HEK293 (cell line): Measurements from ENCODE around the gene CD83.

ENCODE experiments used
- CTCF ChIA-PET: fragments of 350-600 bp; formaldehyde crosslinking; extraction: SDS; loops from one replicate; lab custom pipeline; 2021; ENCODE audit warnings: antibody characterized with exemption; lab: Yijun Ruan, JAX
- POLR2A ChIA-PET: fragments of 300-600 bp; formaldehyde crosslinking; extraction: SDS; loops from one replicate; lab custom pipeline; 2020; ENCODE audit warnings: antibody characterized with exemption, inconsistent platforms; lab: Yijun Ruan, JAX
- H3K27ac ChIP-seq: fragments of 200-500 bp; sonication (Bioruptor generic); 2 replicates; pipeline ENCODE4 v1.5.1; 2014; ENCODE audit warnings: low read depth, low read length, control low read depth, inconsistent platforms; ENCODE audit errors: extremely low read depth
- H3K36me3 ChIP-seq, 2 experiments: fragments of 200-500 bp in 1 of 2; sonication (Bioruptor generic) in 1 of 2; 1 replicate in 1 of 2; 2 replicates in 1 of 2; pipeline ENCODE4 v1.5.1; 2014 to 2017; ENCODE audit warnings: inconsistent platforms in 2 of 2, low read length in 2 of 2; ENCODE audit not compliant: control insufficient read depth in 2 of 2, insufficient read depth in 1 of 2
- H3K4me1 ChIP-seq: fragments of 200-500 bp; sonication (Bioruptor generic); 2 replicates; pipeline ENCODE4 v1.5.1; 2014; ENCODE audit warnings: mild to moderate bottlenecking, low read length, inconsistent platforms; ENCODE audit not compliant: control insufficient read depth, insufficient read depth
- H3K4me3 ChIP-seq: 2 replicates; pipeline ENCODE4 v1.5.1; 2011; ENCODE audit warnings: low read depth, mild to moderate bottlenecking, control low read depth, low read length, moderate library complexity
- H3K9me3 ChIP-seq: fragments of 200-500 bp; sonication (Bioruptor generic); 2 replicates; pipeline ENCODE4 v1.5.1; 2014; ENCODE audit warnings: low read depth, low read length, inconsistent platforms; ENCODE audit not compliant: control insufficient read depth, insufficient read depth
- ATF2 ChIP-seq: fragments of 450-650 bp; formaldehyde crosslinking; IDR thresholded peaks from 2 replicates; pipeline ENCODE4 v1.5.1; 2016; ENCODE audit warnings: missing biosample characterization, missing genetic modification characterization, low read depth
- BCL11A ChIP-seq: fragments of 450-650 bp; formaldehyde crosslinking; IDR thresholded peaks from 2 replicates; pipeline ENCODE4 v1.5.1; 2016; ENCODE audit warnings: low read depth, missing biosample characterization, missing genetic modification characterization
- GFI1B ChIP-seq: fragments of 450-650 bp; formaldehyde crosslinking; IDR thresholded peaks from 2 replicates; pipeline ENCODE4 v1.5.1; 2016; ENCODE audit warnings: missing biosample characterization, missing genetic modification characterization
- HOXD13 ChIP-seq: sonication (generic); formaldehyde crosslinking; IDR thresholded peaks from 2 replicates; pipeline ENCODE4 v1.8.0; 2022; ENCODE audit warnings: missing genetic modification reagents, borderline replicate concordance
- KLF9 ChIP-seq: fragments of 450-650 bp; formaldehyde crosslinking; IDR thresholded peaks from 2 replicates; pipeline ENCODE4 v1.5.1; 2016; ENCODE audit warnings: missing biosample characterization, missing genetic modification characterization, low read depth
- MZF1 ChIP-seq: fragments of 450-650 bp; formaldehyde crosslinking; IDR thresholded peaks from 2 replicates; pipeline ENCODE4 v1.5.1; 2017; ENCODE audit warnings: missing biosample characterization, missing genetic modification characterization, borderline replicate concordance
- REPIN1 ChIP-seq: fragments of 450-650 bp; formaldehyde crosslinking; IDR thresholded peaks from 2 replicates; pipeline ENCODE4 v1.5.1; 2017; ENCODE audit warnings: missing biosample characterization, missing genetic modification characterization, low read depth
- YY1 ChIP-seq: fragments of 450-650 bp; formaldehyde crosslinking; IDR thresholded peaks from 2 replicates; pipeline ENCODE4 v1.5.1; 2018; ENCODE audit warnings: missing biosample characterization, missing genetic modification characterization
- YY2 ChIP-seq: fragments of 450-650 bp; formaldehyde crosslinking; IDR thresholded peaks from 2 replicates; pipeline ENCODE4 v1.5.1; 2016; ENCODE audit warnings: missing biosample characterization, missing genetic modification characterization
- ZBTB20 ChIP-seq: fragments of 450-650 bp; formaldehyde crosslinking; IDR thresholded peaks from 2 replicates; pipeline ENCODE4 v1.5.1; 2016; ENCODE audit warnings: missing biosample characterization, missing genetic modification characterization
- ZBTB7A ChIP-seq: fragments of 450-650 bp; formaldehyde crosslinking; IDR thresholded peaks from 2 replicates; pipeline ENCODE4 v1.5.1; 2016; ENCODE audit warnings: low read depth, missing biosample characterization, missing genetic modification characterization
- ZIC2 ChIP-seq: fragments of 450-650 bp; formaldehyde crosslinking; IDR thresholded peaks from 2 replicates; pipeline ENCODE4 v1.5.1; 2016; ENCODE audit warnings: missing biosample characterization, missing genetic modification characterization
- ZNF133 ChIP-seq: fragments of 450-650 bp; formaldehyde crosslinking; IDR thresholded peaks from 2 replicates; pipeline ENCODE4 v1.5.1; 2016; ENCODE audit warnings: missing biosample characterization, missing genetic modification characterization
- ZNF19 ChIP-seq: fragments of 450-650 bp; formaldehyde crosslinking; IDR thresholded peaks from 2 replicates; pipeline ENCODE4; 2016; ENCODE audit warnings: missing biosample characterization, missing genetic modification characterization, low read depth
- ZNF335 ChIP-seq: fragments of 450-650 bp; formaldehyde crosslinking; conservative IDR thresholded peaks from 2 replicates; pipeline ENCODE4 v1.5.1; 2016; ENCODE audit warnings: missing biosample characterization, missing genetic modification characterization
- ZNF501 ChIP-seq: fragments of 450-650 bp; formaldehyde crosslinking; IDR thresholded peaks from 2 replicates; pipeline ENCODE4 v1.5.1; 2016; ENCODE audit warnings: missing biosample characterization, missing genetic modification characterization
- ZNF510 ChIP-seq: fragments of 450-650 bp; formaldehyde crosslinking; IDR thresholded peaks from 2 replicates; pipeline ENCODE4 v1.5.1; 2018; ENCODE audit warnings: mild to moderate bottlenecking, missing genetic modification characterization, missing biosample characterization; ENCODE audit not compliant: insufficient replicate concordance
- ZNF548 ChIP-seq: fragments of 450-650 bp; formaldehyde crosslinking; IDR thresholded peaks from 2 replicates; pipeline ENCODE4 v1.5.1; 2016; ENCODE audit warnings: missing biosample characterization, missing genetic modification characterization
- ZNF626 ChIP-seq: fragments of 450-650 bp; sonication (Bioruptor Pico); formaldehyde crosslinking; IDR thresholded peaks from 2 replicates; pipeline ENCODE4 v1.5.1; 2018; ENCODE audit warnings: missing biosample characterization, missing genetic modification characterization, inconsistent platforms
- ZNF658 ChIP-seq: fragments of 450-650 bp; formaldehyde crosslinking; IDR thresholded peaks from 2 replicates; pipeline ENCODE4; 2016; ENCODE audit warnings: missing biosample characterization, missing genetic modification characterization
- ZNF707 ChIP-seq: fragments of 450-650 bp; formaldehyde crosslinking; IDR thresholded peaks from 2 replicates; pipeline ENCODE4 v1.5.1; 2016; ENCODE audit warnings: missing biosample characterization, missing genetic modification characterization
- ZNF747 ChIP-seq: fragments of 450-650 bp; formaldehyde crosslinking; IDR thresholded peaks from 2 replicates; pipeline ENCODE4 v1.5.1; 2016; ENCODE audit warnings: missing biosample characterization, missing genetic modification characterization
- ZNF776 ChIP-seq: fragments of 450-650 bp; formaldehyde crosslinking; IDR thresholded peaks from 2 replicates; pipeline ENCODE4 v1.5.0; 2017; ENCODE audit warnings: missing biosample characterization, missing genetic modification characterization, borderline replicate concordance
- ZNF837 ChIP-seq: fragments of 450-650 bp; formaldehyde crosslinking; IDR thresholded peaks from 2 replicates; pipeline ENCODE4 v1.5.1; 2016; ENCODE audit warnings: missing biosample characterization, missing genetic modification characterization
- ZSCAN30 ChIP-seq: fragments of 450-650 bp; IDR thresholded peaks from 2 replicates; pipeline ENCODE4 v1.5.1; 2018; ENCODE audit warnings: missing biosample characterization, mild to moderate bottlenecking, missing genetic modification characterization, moderate library complexity
- ZXDB ChIP-seq: fragments of 450-650 bp; formaldehyde crosslinking; IDR thresholded peaks from 2 replicates; pipeline ENCODE4 v1.5.1; 2016; ENCODE audit warnings: missing biosample characterization, missing genetic modification characterization
- TF ChIP-seq, protein P1 (sequence below): fragments of 450-650 bp; formaldehyde crosslinking; IDR thresholded peaks from 2 replicates; pipeline ENCODE4 v1.5.1; 2016; ENCODE audit warnings: missing biosample characterization, missing genetic modification characterization
- TF ChIP-seq, protein P2 (sequence below): fragments of 450-650 bp; formaldehyde crosslinking; conservative IDR thresholded peaks from 2 replicates; pipeline ENCODE4 v1.5.1; 2016; ENCODE audit warnings: low read depth, missing biosample characterization, missing genetic modification characterization

Gene CD83

GRCh38 chr6:14100966-14101365 is 16.6 kb upstream of the CD83 start:
- Histone ChIP-seq H3K4me3 (no peak overlapping the region), H3K4me1 (no peaks in the 10 kb centered on the region), H3K36me3 (no peaks in the 10 kb centered on the region), H3K9me3 (no peaks in the 10 kb centered on the region), H3K27ac (no peak overlapping the region)
- ChIA-PET POLR2A (no interaction called here), CTCF (interaction anchor here (0.6 to 1.8 kb wide), 4 partner anchors 8 to 193 kb away, joined by 3 to 7 read pairs (median 3); no protein-coding TSS in a partner anchor)
- TF ChIP-seq ZBTB20 (tag by site-specific recombination) (no peak), YY2 (no peak), ZNF335 (tag by site-specific recombination) (no peak), ZNF658 (tag by site-specific recombination) (no peak), ZNF510 (no peak), ZBTB7A (no peak)
- TF ChIP-seq, protein P1, sequence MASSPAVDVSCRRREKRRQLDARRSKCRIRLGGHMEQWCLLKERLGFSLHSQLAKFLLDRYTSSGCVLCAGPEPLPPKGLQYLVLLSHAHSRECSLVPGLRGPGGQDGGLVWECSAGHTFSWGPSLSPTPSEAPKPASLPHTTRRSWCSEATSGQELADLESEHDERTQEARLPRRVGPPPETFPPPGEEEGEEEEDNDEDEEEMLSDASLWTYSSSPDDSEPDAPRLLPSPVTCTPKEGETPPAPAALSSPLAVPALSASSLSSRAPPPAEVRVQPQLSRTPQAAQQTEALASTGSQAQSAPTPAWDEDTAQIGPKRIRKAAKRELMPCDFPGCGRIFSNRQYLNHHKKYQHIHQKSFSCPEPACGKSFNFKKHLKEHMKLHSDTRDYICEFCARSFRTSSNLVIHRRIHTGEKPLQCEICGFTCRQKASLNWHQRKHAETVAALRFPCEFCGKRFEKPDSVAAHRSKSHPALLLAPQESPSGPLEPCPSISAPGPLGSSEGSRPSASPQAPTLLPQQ (tag by site-specific recombination): no peak

DNA sequence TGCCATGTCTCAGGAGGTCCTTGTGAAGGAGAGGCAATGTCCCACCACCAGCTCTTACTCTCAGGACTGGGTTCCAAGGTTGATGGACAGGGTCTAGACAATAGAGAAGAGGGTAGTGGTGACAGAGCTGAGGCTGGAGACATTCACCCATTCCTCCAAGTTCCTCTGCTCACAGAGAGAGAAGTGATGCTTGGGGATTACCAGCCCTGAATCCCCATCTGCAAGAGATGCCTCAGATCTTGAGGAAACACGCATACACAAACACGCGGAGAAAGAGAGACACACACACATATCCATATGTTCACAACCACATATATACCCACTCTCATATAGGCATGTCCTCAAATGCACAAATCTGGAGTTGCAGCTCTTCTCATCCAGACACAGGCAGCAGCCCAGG is 15.2 kb upstream of the CD83 start:
- no peak for TF ChIP-seq ZXDB (tag by site-specific recombination)
- TF ChIP-seq ZNF501 (tag by site-specific recombination): no peak
- no peak for TF ChIP-seq HOXD13 (CRISPR knock-in tag)
- TF ChIP-seq ZSCAN30: no peak
- no peak for TF ChIP-seq GFI1B
- no peak for TF ChIP-seq ZIC2 (tag by site-specific recombination)
- TF ChIP-seq BCL11A (tag by site-specific recombination): no peak
- no peak for TF ChIP-seq ATF2 (tag by site-specific recombination)
- TF ChIP-seq, all 188 proteins: peak for 0
- H3K9me3 ChIP-seq: no peaks in the 10 kb centered on the region
- ChIA-PET POLR2A (interaction anchor here (0.7 kb wide), 1 partner anchor 76 kb away, joined by 3 read pairs; no protein-coding TSS in a partner anchor), CTCF (interaction anchor here (0.6 to 1.8 kb wide), 2 partner anchors 27 to 36 kb away, joined by 6 to 7 read pairs; no protein-coding TSS in a partner anchor)
- no peaks in the 10 kb centered on the region for H3K36me3 ChIP-seq
- H3K4me3 ChIP-seq: no peak overlapping the region
- H3K27ac ChIP-seq: no peak overlapping the region
- no peaks in the 10 kb centered on the region for H3K4me1 ChIP-seq

DNA sequence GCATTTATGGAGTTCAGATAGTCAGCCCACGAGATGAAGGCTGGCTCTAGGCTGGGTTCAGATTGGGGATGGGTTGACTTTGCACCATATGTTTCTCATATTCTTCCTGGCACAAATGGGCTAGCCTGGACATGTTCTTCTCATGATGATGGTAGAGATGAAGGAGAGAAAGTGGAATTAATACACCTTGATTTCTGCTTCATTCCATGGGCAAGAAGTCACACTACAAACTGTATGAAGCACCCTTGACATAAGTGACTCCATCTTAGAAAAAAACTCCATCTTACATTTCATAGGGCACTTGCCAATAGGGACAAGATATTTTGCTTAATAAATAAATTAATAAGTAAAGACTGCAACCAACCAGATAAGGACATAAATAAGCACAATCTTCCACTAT is 12.0 kb upstream of the CD83 start:
- Histone ChIP-seq H3K27ac (no peak overlapping the region), H3K4me1 (no peaks in the 10 kb centered on the region), H3K36me3 (no peaks in the 10 kb centered on the region), H3K9me3 (no peaks in the 10 kb centered on the region), H3K4me3 (no peak overlapping the region)
- POLR2A ChIA-PET: no interaction called here
- TF ChIP-seq ZNF837 (tag by site-specific recombination): no peak
- TF ChIP-seq ZNF626 (tag by site-specific recombination): no peak
- no peak for TF ChIP-seq MZF1 (tag by site-specific recombination)
- no peak for TF ChIP-seq ZNF548 (tag by site-specific recombination)
- no peak for TF ChIP-seq KLF9 (tag by site-specific recombination)
- TF ChIP-seq, protein P2, sequence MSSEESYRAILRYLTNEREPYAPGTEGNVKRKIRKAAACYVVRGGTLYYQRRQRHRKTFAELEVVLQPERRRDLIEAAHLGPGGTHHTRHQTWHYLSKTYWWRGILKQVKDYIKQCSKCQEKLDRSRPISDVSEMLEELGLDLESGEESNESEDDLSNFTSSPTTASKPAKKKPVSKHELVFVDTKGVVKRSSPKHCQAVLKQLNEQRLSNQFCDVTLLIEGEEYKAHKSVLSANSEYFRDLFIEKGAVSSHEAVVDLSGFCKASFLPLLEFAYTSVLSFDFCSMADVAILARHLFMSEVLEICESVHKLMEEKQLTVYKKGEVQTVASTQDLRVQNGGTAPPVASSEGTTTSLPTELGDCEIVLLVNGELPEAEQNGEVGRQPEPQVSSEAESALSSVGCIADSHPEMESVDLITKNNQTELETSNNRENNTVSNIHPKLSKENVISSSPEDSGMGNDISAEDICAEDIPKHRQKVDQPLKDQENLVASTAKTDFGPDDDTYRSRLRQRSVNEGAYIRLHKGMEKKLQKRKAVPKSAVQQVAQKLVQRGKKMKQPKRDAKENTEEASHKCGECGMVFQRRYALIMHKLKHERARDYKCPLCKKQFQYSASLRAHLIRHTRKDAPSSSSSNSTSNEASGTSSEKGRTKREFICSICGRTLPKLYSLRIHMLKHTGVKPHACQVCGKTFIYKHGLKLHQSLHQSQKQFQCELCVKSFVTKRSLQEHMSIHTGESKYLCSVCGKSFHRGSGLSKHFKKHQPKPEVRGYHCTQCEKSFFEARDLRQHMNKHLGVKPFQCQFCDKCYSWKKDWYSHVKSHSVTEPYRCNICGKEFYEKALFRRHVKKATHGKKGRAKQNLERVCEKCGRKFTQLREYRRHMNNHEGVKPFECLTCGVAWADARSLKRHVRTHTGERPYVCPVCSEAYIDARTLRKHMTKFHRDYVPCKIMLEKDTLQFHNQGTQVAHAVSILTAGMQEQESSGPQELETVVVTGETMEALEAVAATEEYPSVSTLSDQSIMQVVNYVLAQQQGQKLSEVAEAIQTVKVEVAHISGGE (tag by site-specific recombination): no peak
- TF ChIP-seq ZNF19 (tag by site-specific recombination): no peak
- no peak for TF ChIP-seq ZNF133 (tag by site-specific recombination)
- TF ChIP-seq ZNF776 (tag by site-specific recombination): no peak
- TF ChIP-seq YY1 (tag by site-specific recombination): no peak
- no peak for TF ChIP-seq ZNF747 (tag by site-specific recombination)
- TF ChIP-seq ZNF707 (tag by site-specific recombination): no peak
- TF ChIP-seq ZXDB (tag by site-specific recombination): no peak
- no peak for TF ChIP-seq REPIN1 (tag by site-specific recombination)
- CTCF ChIA-PET: interaction anchor here (0.6 to 1.1 kb wide), 2 partner anchors 45 to 310 kb away, joined by 3 to 4 read pairs; no protein-coding TSS in a partner anchor
